Keratinocyte (primary cell): ENCODE measurements around the gene UPP1. TPM values are rescaled to one million over a fixed set of nuclear protein-coding genes. Genes with fewer than 3 reads are reported as not detected.

Source experiments
- DNase-seq: peaks from one replicate; pipeline ENCODE4 v3.0.0-alpha.2; 2011; ENCODE audit warnings: low read depth, missing footprints, low spot score
- FAIRE-seq: peaks from 2 replicates; lab custom pipeline; 2011; peaks lifted over from hg19 to GRCh38; lab: Jason Lieb, UNC
- H2AFZ ChIP-seq: 2 replicates; pipeline ENCODE4 v1.6.0; 2012; ENCODE audit warnings: low read length, control low read depth, inconsistent platforms; ENCODE audit not compliant: control insufficient read depth
- H3K27ac ChIP-seq: 2 replicates; pipeline ENCODE4 v1.5.1; 2011; ENCODE audit warnings: low read length; ENCODE audit not compliant: control insufficient read depth, insufficient read depth
- H3K27me3 ChIP-seq: 3 replicates; pipeline ENCODE4 v1.6.0; 2011; ENCODE audit warnings: low read length; ENCODE audit not compliant: control insufficient read depth, insufficient read depth; ENCODE audit errors: extremely low read depth
- H3K36me3 ChIP-seq, 2 experiments: 2 replicates in 1 of 2; 3 replicates in 1 of 2; pipeline ENCODE4 v1.5.1; 2011; ENCODE audit warnings: low read length in 2 of 2, mild to moderate bottlenecking in 1 of 2; ENCODE audit not compliant: control insufficient read depth in 2 of 2, insufficient read depth in 2 of 2; ENCODE audit errors: extremely low read depth in 1 of 2
- H3K4me1 ChIP-seq: 3 replicates; pipeline ENCODE4 v1.5.1; 2011; ENCODE audit warnings: low read length; ENCODE audit not compliant: control insufficient read depth, insufficient read depth; ENCODE audit errors: extremely low read depth
- H3K4me2 ChIP-seq: 3 replicates; pipeline ENCODE4 v1.6.0; 2011; ENCODE audit warnings: low read depth, low read length; ENCODE audit not compliant: control insufficient read depth, insufficient read depth; ENCODE audit errors: extremely low read depth
- H3K4me3 ChIP-seq, 3 experiments: fragments of 200-600 bp in 1 of 3; sonication (generic) in 1 of 3; 2 replicates in 2 of 3; 3 replicates in 1 of 3; pipeline ENCODE4 v1.5.1; 2011 to 2016; ENCODE audit warnings: low read length in 3 of 3, mild to moderate bottlenecking in 3 of 3, control low read depth in 2 of 3, inconsistent platforms in 1 of 3, low read depth in 1 of 3, mixed read lengths in 1 of 3, mixed run types in 1 of 3, moderate library complexity in 1 of 3; ENCODE audit not compliant: control insufficient read depth in 2 of 3, insufficient read depth in 2 of 3; ENCODE audit errors: extremely low read depth in 1 of 3
- H3K79me2 ChIP-seq: 2 replicates; pipeline ENCODE4 v1.6.0; 2012; ENCODE audit warnings: low read length; ENCODE audit not compliant: control insufficient read depth, insufficient read depth
- H3K9ac ChIP-seq: 3 replicates; pipeline ENCODE4 v1.6.0; 2011; ENCODE audit warnings: low read length; ENCODE audit not compliant: control insufficient read depth, insufficient read depth; ENCODE audit errors: extremely low read depth
- H3K9me1 ChIP-seq: 3 replicates; pipeline ENCODE4 v1.6.0; 2011; ENCODE audit warnings: low read length; ENCODE audit not compliant: control insufficient read depth, insufficient read depth; ENCODE audit errors: extremely low read depth
- H3K9me3 ChIP-seq: 2 replicates; pipeline ENCODE4 v1.5.1; 2012; ENCODE audit warnings: low read depth, low read length; ENCODE audit not compliant: control insufficient read depth
- H4K20me1 ChIP-seq: 3 replicates; pipeline ENCODE4 v1.6.0; 2011; ENCODE audit warnings: low read length; ENCODE audit not compliant: control insufficient read depth, insufficient read depth; ENCODE audit errors: extremely low read depth
- EZH2 ChIP-seq: IDR thresholded peaks from one replicate; pipeline ENCODE4 v1.6.1; 2012; ENCODE audit warnings: inconsistent platforms, mild to moderate bottlenecking, low read length, moderate library complexity
- dilution Hi-C: fragments of 300-500 bp; cut with MboI; formaldehyde crosslinking; loops from one replicate; pipeline ENCODE4 v1.7.0; 2020; ENCODE audit warnings: low sequenced_read_pairs; ENCODE audit not compliant: extremely low pct_ligation_motif_present
- polyA plus RNA-seq, 5 experiments: library from polyadenylated mRNA; depleted of rRNA in 3 of 5; stranded (reverse) in 3 of 5; stranded (forward) in 1 of 5; unstranded in 1 of 5; fragments of >200 nt; gene quantifications; 1 replicate in 1 of 5; 2 replicates in 3 of 5; 3 replicates in 1 of 5; pipeline versions ENCODE4 v1.2.1 to v1.2.3, GENCODE V29; 2011 to 2012; ENCODE audit warnings: missing spikeins in 2 of 5, low read depth in 1 of 5, low replicate concordance in 1 of 5
- TF ChIP-seq, protein P1 (sequence below), 3 experiments: IDR thresholded peaks in 1 of 3; conservative IDR thresholded peaks in 1 of 3; optimal IDR thresholded peaks in 1 of 3; 2 replicates in 2 of 3; 3 replicates in 1 of 3; pipeline versions ENCODE3 to v1.5.1; 2011; ENCODE audit warnings: low read length in 3 of 3, mild to moderate bottlenecking in 3 of 3, moderate library complexity in 2 of 3, control low read depth in 1 of 3, inconsistent platforms in 1 of 3; ENCODE audit not compliant: insufficient read depth in 2 of 3; ENCODE audit errors: extremely low read depth in 1 of 3

Gene UPP1
- polyA plus RNA-seq, 1 donor (not counting 4 experiments of a cell fraction or from before 2014, with no cell fraction given), result 202 TPM

DNA sequence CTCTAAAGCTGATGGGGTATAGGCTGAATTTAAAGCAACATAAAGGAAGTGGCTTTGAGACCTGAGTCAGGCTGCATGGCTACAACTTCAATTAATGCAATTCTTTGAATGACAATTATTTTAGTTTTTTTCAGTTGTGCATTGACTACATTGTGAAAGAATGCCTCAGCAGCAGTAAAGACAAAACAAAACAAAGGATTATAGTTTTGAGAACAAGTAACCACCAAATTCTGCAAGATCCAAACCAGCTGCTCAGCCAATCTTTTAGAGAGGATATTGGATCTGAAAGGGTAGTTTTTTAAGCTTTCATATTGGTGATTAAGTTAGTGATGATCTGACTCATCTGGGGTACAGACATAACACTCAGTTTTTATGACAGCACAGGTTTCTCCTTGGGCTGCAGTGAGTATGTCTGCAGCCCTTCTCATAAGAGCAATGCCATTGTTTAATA is 41.6 kb downstream of the UPP1 start:
- Histone ChIP-seq H3K79me2 (no peaks in the 10 kb centered on the region), H3K27ac (no peak overlapping the region), H3K4me2 (no peak overlapping the region), H3K27me3 (no peaks in the 10 kb centered on the region), H3K36me3 (no peaks in the 10 kb centered on the region), H3K9ac (no peak overlapping the region), H3K9me1 (no peaks in the 10 kb centered on the region), H4K20me1 (no peaks in the 10 kb centered on the region), H3K4me3 (no peak overlapping the region), H2AFZ (no peak overlapping the region), H3K4me1 (peaks cover 3% of the 10 kb centered on the region), H3K9me3 (no peaks in the 10 kb centered on the region)
- dilution Hi-C loops, result no loop called here
- no peak for TF ChIP-seq EZH2
- TF ChIP-seq, protein P1, sequence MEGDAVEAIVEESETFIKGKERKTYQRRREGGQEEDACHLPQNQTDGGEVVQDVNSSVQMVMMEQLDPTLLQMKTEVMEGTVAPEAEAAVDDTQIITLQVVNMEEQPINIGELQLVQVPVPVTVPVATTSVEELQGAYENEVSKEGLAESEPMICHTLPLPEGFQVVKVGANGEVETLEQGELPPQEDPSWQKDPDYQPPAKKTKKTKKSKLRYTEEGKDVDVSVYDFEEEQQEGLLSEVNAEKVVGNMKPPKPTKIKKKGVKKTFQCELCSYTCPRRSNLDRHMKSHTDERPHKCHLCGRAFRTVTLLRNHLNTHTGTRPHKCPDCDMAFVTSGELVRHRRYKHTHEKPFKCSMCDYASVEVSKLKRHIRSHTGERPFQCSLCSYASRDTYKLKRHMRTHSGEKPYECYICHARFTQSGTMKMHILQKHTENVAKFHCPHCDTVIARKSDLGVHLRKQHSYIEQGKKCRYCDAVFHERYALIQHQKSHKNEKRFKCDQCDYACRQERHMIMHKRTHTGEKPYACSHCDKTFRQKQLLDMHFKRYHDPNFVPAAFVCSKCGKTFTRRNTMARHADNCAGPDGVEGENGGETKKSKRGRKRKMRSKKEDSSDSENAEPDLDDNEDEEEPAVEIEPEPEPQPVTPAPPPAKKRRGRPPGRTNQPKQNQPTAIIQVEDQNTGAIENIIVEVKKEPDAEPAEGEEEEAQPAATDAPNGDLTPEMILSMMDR (optimal IDR thresholded peaks at IDR 0.05 in 1 of 3, IDR thresholded peaks at IDR 0.05 in 1 of 3, conservative IDR thresholded peaks at IDR 0.05 in 1 of 3; ENCODE audit: extremely low read depth in 1 of 3, insufficient read depth in 2 of 3, low read length in 3 of 3), result no peak
- FAIRE-seq (no peak), DNase-seq (no peak)

DNA sequence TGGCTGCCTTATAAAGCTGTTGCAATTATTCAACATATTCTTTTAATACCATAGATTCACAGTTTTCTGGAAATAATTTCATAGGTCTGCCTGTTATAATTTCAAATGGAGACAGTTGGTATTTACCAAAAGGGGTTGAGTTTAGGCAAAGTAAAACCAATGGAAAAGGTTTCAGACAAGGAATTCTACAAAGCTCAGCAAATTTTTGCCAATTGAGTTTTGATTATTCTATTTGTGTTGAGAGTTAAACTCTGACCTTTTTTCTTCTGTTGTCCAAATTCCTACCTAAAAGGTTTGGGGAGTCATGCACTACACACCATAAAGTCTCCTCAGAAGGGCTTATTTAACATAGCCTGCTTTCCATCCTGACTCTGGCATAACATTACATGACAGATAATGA is 43.7 kb downstream of the UPP1 start:
- H3K4me1 ChIP-seq, result peaks cover 3% of the 10 kb centered on the region
- no peak for TF ChIP-seq EZH2
- TF ChIP-seq, protein P1 (optimal IDR thresholded peaks at IDR 0.05 in 1 of 3, IDR thresholded peaks at IDR 0.05 in 1 of 3, conservative IDR thresholded peaks at IDR 0.05 in 1 of 3; ENCODE audit: extremely low read depth in 1 of 3, insufficient read depth in 2 of 3, low read length in 3 of 3), result no peak
- dilution Hi-C loops, result no loop called here
- H3K27me3 ChIP-seq, result no peaks in the 10 kb centered on the region
- H4K20me1 ChIP-seq, result no peaks in the 10 kb centered on the region
- H3K4me2 ChIP-seq, result no peak overlapping the region
- no peak overlapping the region for H3K27ac ChIP-seq
- no peak for DNase-seq
- H2AFZ ChIP-seq, result no peak overlapping the region
- H3K9me3 ChIP-seq, result no peaks in the 10 kb centered on the region
- FAIRE-seq, result no peak
- H3K4me3 ChIP-seq, result no peak overlapping the region
- no peaks in the 10 kb centered on the region for H3K79me2 ChIP-seq
- H3K9ac ChIP-seq, result no peak overlapping the region
- H3K9me1 ChIP-seq, result no peaks in the 10 kb centered on the region
- H3K36me3 ChIP-seq, result no peaks in the 10 kb centered on the region
